ENCODE results near the gene ERCC6L2.

ERCC6L2 gene

DNA sequence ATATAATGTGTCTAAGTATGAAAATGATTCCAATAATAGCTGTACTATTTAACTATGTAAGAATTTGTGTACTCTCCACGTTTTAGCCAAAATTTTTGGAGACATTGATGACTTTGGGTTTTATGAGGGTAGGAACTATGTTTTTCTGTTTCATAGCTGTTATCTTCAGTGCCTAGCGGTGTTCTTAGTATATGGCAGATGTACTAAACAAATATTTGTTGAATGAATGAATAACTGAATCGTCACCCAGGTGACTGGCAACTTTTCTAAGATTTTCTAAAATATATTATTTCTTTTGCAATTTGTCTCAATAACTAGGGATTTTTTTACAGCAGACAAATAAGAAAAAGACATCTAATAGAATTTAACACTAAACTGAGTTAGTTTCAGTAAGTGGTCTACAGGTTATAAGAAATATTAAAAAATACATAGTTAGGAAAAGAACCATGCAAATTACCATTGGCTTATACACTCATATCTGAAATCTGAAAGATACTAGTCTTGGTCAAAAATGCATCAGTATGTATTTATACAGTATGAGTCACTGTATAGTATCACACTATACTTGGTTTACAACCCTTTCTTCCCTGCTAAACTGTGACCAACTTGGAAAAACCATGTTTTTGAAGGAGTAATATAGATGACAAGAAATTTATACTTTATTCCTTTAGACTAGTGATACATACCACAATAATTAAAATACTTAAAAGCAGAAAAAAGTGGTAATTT, 10.5 kb upstream of the ERCC6L2 start:
- Histone ChIP-seq H3K36me3 (ENCODE audit: control insufficient read depth, insufficient read depth, low read length) (no peaks in the 10 kb centered on the region), H3K4me1 (ENCODE audit: control insufficient read depth, insufficient read depth, low read length, poor library complexity, severe bottlenecking) (no peaks in the 10 kb centered on the region), H3K27me3 (replicated peaks; ENCODE audit: control insufficient read depth, insufficient read depth, low read length, poor library complexity, severe bottlenecking) (no peaks in the 10 kb centered on the region), H3K4me3 (ENCODE audit: insufficient read depth, low read depth, low read length, poor library complexity, severe bottlenecking) (no peak overlapping the region), H3K27ac (ENCODE audit: insufficient read depth, low read length, poor library complexity, severe bottlenecking) (no peak overlapping the region), H3K9me3 (ENCODE audit: control insufficient read depth, low read length) (no peaks in the 10 kb centered on the region)
- DNase-seq: no peak

DNA sequence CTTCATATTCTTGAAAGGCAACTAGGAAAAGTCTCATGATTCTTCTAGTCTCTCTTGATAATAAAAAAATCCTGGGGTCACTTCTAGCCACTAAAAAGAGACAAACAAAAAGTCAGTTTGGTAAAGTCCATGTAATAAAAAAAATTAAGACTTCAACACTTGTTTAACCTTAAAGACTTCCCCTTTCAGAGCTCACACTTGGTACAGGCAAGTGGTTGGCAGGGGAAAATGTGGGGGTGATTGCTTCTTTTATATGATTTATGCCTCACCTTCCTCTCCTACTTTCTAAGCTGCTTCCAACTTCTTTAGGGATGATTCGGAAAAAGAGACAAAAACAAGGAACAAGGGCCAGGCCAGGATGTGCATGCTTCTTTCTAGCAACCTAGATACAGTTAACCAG, 5.1 kb upstream of the ERCC6L2 start:
- Histone ChIP-seq H3K27me3 (replicated peaks; ENCODE audit: control insufficient read depth, insufficient read depth, low read length, poor library complexity, severe bottlenecking) (no peaks in the 10 kb centered on the region), H3K9me3 (ENCODE audit: control insufficient read depth, low read length) (no peaks in the 10 kb centered on the region), H3K27ac (ENCODE audit: insufficient read depth, low read length, poor library complexity, severe bottlenecking) (no peak overlapping the region), H3K36me3 (ENCODE audit: control insufficient read depth, insufficient read depth, low read length) (peaks cover 5% of the 10 kb centered on the region), H3K4me3 (ENCODE audit: insufficient read depth, low read depth, low read length, poor library complexity, severe bottlenecking) (no peak overlapping the region), H3K4me1 (ENCODE audit: control insufficient read depth, insufficient read depth, low read length, poor library complexity, severe bottlenecking) (peaks cover 6% of the 10 kb centered on the region)
- no peak for DNase-seq

DNA sequence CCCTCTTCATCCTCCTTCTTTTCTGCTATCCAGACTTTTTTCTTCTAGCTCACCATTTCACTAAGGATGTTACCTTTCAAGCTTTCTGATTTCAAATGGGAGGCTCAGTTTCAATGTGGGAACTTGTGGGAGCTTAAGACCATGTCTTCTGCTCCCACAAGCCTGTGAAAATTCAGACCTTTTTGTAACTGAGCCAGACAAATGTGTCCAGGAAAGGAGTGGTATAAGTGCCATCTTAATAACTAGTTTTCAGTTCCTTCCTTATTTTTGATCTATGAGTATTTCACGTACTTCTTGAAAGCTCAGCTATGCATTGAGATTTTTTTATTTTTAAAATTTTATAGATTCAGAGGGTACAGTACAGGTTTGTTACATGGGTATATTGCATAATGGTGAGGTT, 4.6 kb upstream of the ERCC6L2 start:
- peaks cover 6% of the 10 kb centered on the region for H3K4me1 ChIP-seq (ENCODE audit: control insufficient read depth, insufficient read depth, low read length, poor library complexity, severe bottlenecking)

GRCh38 chr9:95874303-95874988, 1.0 kb upstream of the ERCC6L2 start:
- H3K4me1 ChIP-seq (ENCODE audit: control insufficient read depth, insufficient read depth, low read length, poor library complexity, severe bottlenecking): peaks cover 6% of the 10 kb centered on the region
- no peak overlapping the region for H3K4me3 ChIP-seq (ENCODE audit: insufficient read depth, low read depth, low read length, poor library complexity, severe bottlenecking)
- no peak overlapping the region for H3K27ac ChIP-seq (ENCODE audit: insufficient read depth, low read length, poor library complexity, severe bottlenecking)
- H3K9me3 ChIP-seq (ENCODE audit: control insufficient read depth, low read length): no peaks in the 10 kb centered on the region
- DNase-seq: no peak
- no peaks in the 10 kb centered on the region for H3K27me3 ChIP-seq (replicated peaks; ENCODE audit: control insufficient read depth, insufficient read depth, low read length, poor library complexity, severe bottlenecking)
- peaks cover 5% of the 10 kb centered on the region for H3K36me3 ChIP-seq (ENCODE audit: control insufficient read depth, insufficient read depth, low read length)

More for the DNA sequence above, 4.6 kb upstream of the ERCC6L2 start:
- DNase-seq: no peak
- H3K36me3 ChIP-seq (ENCODE audit: control insufficient read depth, insufficient read depth, low read length): peaks cover 5% of the 10 kb centered on the region
- no peaks in the 10 kb centered on the region for H3K27me3 ChIP-seq (replicated peaks; ENCODE audit: control insufficient read depth, insufficient read depth, low read length, poor library complexity, severe bottlenecking)
- H3K9me3 ChIP-seq (ENCODE audit: control insufficient read depth, low read length): no peaks in the 10 kb centered on the region
- no peak overlapping the region for H3K4me3 ChIP-seq (ENCODE audit: insufficient read depth, low read depth, low read length, poor library complexity, severe bottlenecking)
- H3K27ac ChIP-seq (ENCODE audit: insufficient read depth, low read length, poor library complexity, severe bottlenecking): no peak overlapping the region

DNA sequence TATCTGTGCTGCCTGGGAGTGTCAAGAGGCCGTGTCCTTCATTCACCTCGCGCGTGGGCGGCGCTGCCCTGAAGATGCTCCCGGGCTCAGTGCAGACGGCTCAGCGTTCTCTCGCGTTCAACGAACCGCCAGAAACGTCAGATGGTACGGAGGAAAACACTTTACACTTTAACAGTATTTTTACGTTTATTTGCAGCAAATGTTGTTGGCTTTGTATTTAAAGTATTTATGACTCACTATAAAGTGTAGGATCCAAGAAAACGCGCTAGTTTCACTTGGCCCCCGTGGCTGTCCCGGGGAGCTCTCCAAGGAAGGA, 544 bp upstream of the ERCC6L2 start:
- Histone ChIP-seq H3K9me3 (ENCODE audit: control insufficient read depth, low read length) (no peaks in the 10 kb centered on the region), H3K4me3 (ENCODE audit: insufficient read depth, low read depth, low read length, poor library complexity, severe bottlenecking) (no peak overlapping the region), H3K27me3 (replicated peaks; ENCODE audit: control insufficient read depth, insufficient read depth, low read length, poor library complexity, severe bottlenecking) (no peaks in the 10 kb centered on the region), H3K4me1 (ENCODE audit: control insufficient read depth, insufficient read depth, low read length, poor library complexity, severe bottlenecking) (peaks cover 6% of the 10 kb centered on the region), H3K27ac (ENCODE audit: insufficient read depth, low read length, poor library complexity, severe bottlenecking) (no peak overlapping the region), H3K36me3 (ENCODE audit: control insufficient read depth, insufficient read depth, low read length) (peaks cover 5% of the 10 kb centered on the region)
- DNase-seq: peak; percentile 23 to 44 (median 35)

- no peaks in the 10 kb centered on the region for H3K27me3 ChIP-seq (replicated peaks; ENCODE audit: control insufficient read depth, insufficient read depth, low read length, poor library complexity, severe bottlenecking)
- no peak overlapping the region for H3K4me3 ChIP-seq (ENCODE audit: insufficient read depth, low read depth, low read length, poor library complexity, severe bottlenecking)
- H3K27ac ChIP-seq (ENCODE audit: insufficient read depth, low read length, poor library complexity, severe bottlenecking): no peak overlapping the region
- peaks cover 5% of the 10 kb centered on the region for H3K36me3 ChIP-seq (ENCODE audit: control insufficient read depth, insufficient read depth, low read length)
- no peak for DNase-seq
- H3K9me3 ChIP-seq (ENCODE audit: control insufficient read depth, low read length): no peaks in the 10 kb centered on the region
- peaks cover 6% of the 10 kb centered on the region for H3K4me1 ChIP-seq (ENCODE audit: control insufficient read depth, insufficient read depth, low read length, poor library complexity, severe bottlenecking)
These were observed 600 bp downstream of the ERCC6L2 start for GRCh38 chr9:95876138-95876444.

DNA sequence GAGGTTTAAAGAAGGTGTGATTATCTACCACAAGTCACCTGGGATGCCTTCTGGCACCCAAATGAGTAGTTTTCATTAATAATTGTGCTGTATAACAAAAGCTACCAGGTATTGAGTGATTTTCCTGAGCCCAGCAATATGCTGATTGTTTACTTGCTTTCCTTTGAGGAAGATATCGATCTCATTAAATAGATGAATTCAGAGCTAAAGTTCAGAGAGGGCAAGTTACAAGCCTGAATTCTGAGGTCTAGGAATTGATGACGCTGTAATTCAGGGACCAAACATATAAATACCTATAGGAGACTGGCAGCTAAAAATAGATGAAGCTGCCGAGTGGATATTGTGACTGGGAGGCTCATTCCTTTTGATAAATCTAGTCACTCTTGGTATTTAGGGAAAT, 1.1 kb downstream of the ERCC6L2 start:
- Histone ChIP-seq H3K9me3 (ENCODE audit: control insufficient read depth, low read length) (no peaks in the 10 kb centered on the region), H3K4me3 (ENCODE audit: insufficient read depth, low read depth, low read length, poor library complexity, severe bottlenecking) (no peak overlapping the region), H3K4me1 (ENCODE audit: control insufficient read depth, insufficient read depth, low read length, poor library complexity, severe bottlenecking) (peaks cover 6% of the 10 kb centered on the region), H3K36me3 (ENCODE audit: control insufficient read depth, insufficient read depth, low read length) (peaks cover 5% of the 10 kb centered on the region), H3K27ac (ENCODE audit: insufficient read depth, low read length, poor library complexity, severe bottlenecking) (no peak overlapping the region), H3K27me3 (replicated peaks; ENCODE audit: control insufficient read depth, insufficient read depth, low read length, poor library complexity, severe bottlenecking) (no peaks in the 10 kb centered on the region)
- no peak for DNase-seq

- Histone ChIP-seq H3K27me3 (replicated peaks; ENCODE audit: control insufficient read depth, insufficient read depth, low read length, poor library complexity, severe bottlenecking) (no peaks in the 10 kb centered on the region), H3K4me3 (ENCODE audit: insufficient read depth, low read depth, low read length, poor library complexity, severe bottlenecking) (no peak overlapping the region), H3K9me3 (ENCODE audit: control insufficient read depth, low read length) (no peaks in the 10 kb centered on the region), H3K36me3 (ENCODE audit: control insufficient read depth, insufficient read depth, low read length) (no peaks in the 10 kb centered on the region), H3K4me1 (ENCODE audit: control insufficient read depth, insufficient read depth, low read length, poor library complexity, severe bottlenecking) (peaks cover 6% of the 10 kb centered on the region), H3K27ac (ENCODE audit: insufficient read depth, low read length, poor library complexity, severe bottlenecking) (no peak overlapping the region)
- DNase-seq: no peak
These were observed 2.5 kb downstream of the ERCC6L2 start for GRCh38 chr9:95877984-95878383.

DNA sequence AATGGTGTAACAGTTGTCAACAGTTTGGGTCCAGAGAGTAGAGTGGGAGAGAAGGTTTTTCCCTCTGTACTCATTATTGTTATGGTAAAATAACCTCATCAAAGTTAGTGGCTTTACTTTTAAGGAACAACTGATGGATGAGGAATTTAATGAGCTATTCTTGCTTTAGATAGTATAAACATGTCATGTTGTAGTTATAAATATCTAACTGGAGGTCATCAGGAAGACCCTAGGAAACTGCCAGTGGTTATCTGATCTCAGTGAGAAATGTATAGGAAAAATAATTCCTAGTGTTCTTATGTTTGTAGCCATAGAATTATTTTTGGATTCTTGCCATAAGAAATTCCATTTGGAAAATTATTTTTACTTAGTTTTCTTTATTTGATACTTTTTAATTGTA, 4.1 kb downstream of the ERCC6L2 start:
- Histone ChIP-seq H3K9me3 (ENCODE audit: control insufficient read depth, low read length) (no peaks in the 10 kb centered on the region), H3K36me3 (ENCODE audit: control insufficient read depth, insufficient read depth, low read length) (no peaks in the 10 kb centered on the region), H3K27ac (ENCODE audit: insufficient read depth, low read length, poor library complexity, severe bottlenecking) (no peak overlapping the region), H3K4me1 (ENCODE audit: control insufficient read depth, insufficient read depth, low read length, poor library complexity, severe bottlenecking) (peaks cover 3% of the 10 kb centered on the region), H3K4me3 (ENCODE audit: insufficient read depth, low read depth, low read length, poor library complexity, severe bottlenecking) (no peak overlapping the region), H3K27me3 (replicated peaks; ENCODE audit: control insufficient read depth, insufficient read depth, low read length, poor library complexity, severe bottlenecking) (no peaks in the 10 kb centered on the region)
- DNase-seq: no peak

GRCh38 chr9:95880021-95880690, 4.7 kb downstream of the ERCC6L2 start:
- H3K4me1 ChIP-seq (ENCODE audit: control insufficient read depth, insufficient read depth, low read length, poor library complexity, severe bottlenecking): no peaks in the 10 kb centered on the region
- H3K4me3 ChIP-seq (ENCODE audit: insufficient read depth, low read depth, low read length, poor library complexity, severe bottlenecking): no peak overlapping the region
- H3K9me3 ChIP-seq (ENCODE audit: control insufficient read depth, low read length): no peaks in the 10 kb centered on the region
- H3K36me3 ChIP-seq (ENCODE audit: control insufficient read depth, insufficient read depth, low read length): no peaks in the 10 kb centered on the region
- H3K27me3 ChIP-seq (replicated peaks; ENCODE audit: control insufficient read depth, insufficient read depth, low read length, poor library complexity, severe bottlenecking): no peaks in the 10 kb centered on the region
- DNase-seq: no peak
- H3K27ac ChIP-seq (ENCODE audit: insufficient read depth, low read length, poor library complexity, severe bottlenecking): no peak overlapping the region

Data from effector memory CD4-positive, alpha-beta T cell (primary cell).